ENCODE results near the gene TP53BP2.
A peak's percentile ranks its signal among the peaks of the same experiment; 100 is the strongest.
"Not testable (repeated sequence)": the region's sequence is repeated elsewhere in the genome, so short reads cannot be mapped to it uniquely, and the experiment has no call there.

The TP53BP2 gene

GRCh38 chr1:223849352-223850254 is 3.9 kb upstream of the TP53BP2 start:
- no peak for DNase-seq

- no peak for DNase-seq
Measured at GRCh38 chr1:223848536-223848935, 2.8 kb upstream of the TP53BP2 start.

- DNase-seq: no peak
Measured at GRCh38 chr1:223847781-223848345, 2.1 kb upstream of the TP53BP2 start.

- DNase-seq: peak; percentile 90
Measured at GRCh38 chr1:223845037-223845809, 524 bp downstream of the TP53BP2 start.

- DNase-seq: peak; percentile 45
Measured at GRCh38 chr1:223844787-223845036, 1.0 kb downstream of the TP53BP2 start.

- DNase-seq: no peak
Measured at GRCh38 chr1:223843934-223844786, 1.6 kb downstream of the TP53BP2 start.

GRCh38 chr1:223842784-223843183 is 3.0 kb downstream of the TP53BP2 start:
- no peak for DNase-seq

GRCh38 chr1:223841977-223842623 is 3.6 kb downstream of the TP53BP2 start:
- DNase-seq: not testable (repeated sequence)

- no peak for DNase-seq
Measured at GRCh38 chr1:223840254-223840653, 5.5 kb downstream of the TP53BP2 start.

- no peak for DNase-seq
Measured at GRCh38 chr1:223838125-223838854, 7.5 kb downstream of the TP53BP2 start.

- no peak for DNase-seq
Measured at GRCh38 chr1:223837687-223838086, 8.1 kb downstream of the TP53BP2 start.

GRCh38 chr1:223837206-223837605 is 8.5 kb downstream of the TP53BP2 start:
- DNase-seq: no peak

GRCh38 chr1:223836586-223836985 is 9.2 kb downstream of the TP53BP2 start:
- DNase-seq: no peak

- no peak for DNase-seq
Measured at GRCh38 chr1:223835754-223836153, 10.0 kb downstream of the TP53BP2 start.

- no peak for DNase-seq
Measured at GRCh38 chr1:223834660-223835263, 11.0 kb downstream of the TP53BP2 start.

- DNase-seq: no peak
Measured at GRCh38 chr1:223833948-223834347, 11.8 kb downstream of the TP53BP2 start.

- DNase-seq: no peak
Measured at GRCh38 chr1:223832637-223832943, 13.2 kb downstream of the TP53BP2 start.

GRCh38 chr1:223831755-223832636 is 13.8 kb downstream of the TP53BP2 start:
- DNase-seq: no peak

- DNase-seq: no peak
Measured at GRCh38 chr1:223829678-223830077, 16.1 kb downstream of the TP53BP2 start.

GRCh38 chr1:223828162-223828848 is 17.4 kb downstream of the TP53BP2 start:
- no peak for DNase-seq

All from right hindlimb (tissue), 1 donor.